GM12878 (cell line): ENCODE data around the gene EMID1. TPM values are rescaled to one million over a fixed set of nuclear protein-coding genes. Genes with fewer than 3 reads are reported as not detected.

ENCODE experiments used
- ATAC-seq: fragments of 200-7000 bp; cut with Tn5 transposase; 3 replicates; pipeline ENCODE4 v1.9.1; 2020; ENCODE audit warnings: mild to moderate bottlenecking, moderate library complexity
- BruUV-seq: library from RNA; stranded (reverse); fragments of 400-500 nt; replicated peaks from 2 replicates; lab custom pipeline; 2021; lab: Mats Ljungman, UMichigan
- CTCF ChIA-PET: fragments of 300-600 bp; sonication (Branson Sonifier 250); formaldehyde crosslinking; extraction: SDS; loops from one replicate; lab custom pipeline; 2021; ENCODE audit warnings: inconsistent platforms; lab: Yijun Ruan, JAX
- POLR2A ChIA-PET: fragments of 350-600 bp; formaldehyde crosslinking; extraction: SDS; loops from one replicate; lab custom pipeline; 2021; ENCODE audit warnings: inconsistent platforms; lab: Charles Lee
- RAD21 ChIA-PET: fragments of 300-600 bp; sonication (Branson Sonifier 250); formaldehyde crosslinking; loops from one replicate; lab custom pipeline; 2023; ENCODE audit warnings: antibody characterized with exemption; ENCODE audit not compliant: unreplicated experiment; lab: Charles Lee
- SMC1A ChIA-PET: fragments of 300-600 bp; sonication (Branson Sonifier 250); formaldehyde crosslinking; loops from one replicate; lab custom pipeline; 2023; ENCODE audit not compliant: unreplicated experiment, uncharacterized antibody; lab: Charles Lee
- DNase-seq: peaks from one replicate; pipeline ENCODE4 v3.0.0-alpha.2; 2011; ENCODE audit warnings: low read depth, low spot score
- FAIRE-seq: peaks from 3 replicates; lab custom pipeline; 2011; peaks lifted over from hg19 to GRCh38; lab: Jason Lieb, UNC
- H2AFZ ChIP-seq: 2 replicates; pipeline ENCODE4 v1.6.0; 2011; ENCODE audit warnings: low read depth, low read length, control low read depth; ENCODE audit not compliant: control insufficient read depth
- H3K27ac ChIP-seq: 2 replicates; pipeline ENCODE4 v1.5.1; 2011; ENCODE audit warnings: control low read depth; ENCODE audit not compliant: control insufficient read depth, insufficient read depth
- H3K27me3 ChIP-seq, 2 experiments: replicated peaks in 1 of 2; 2 replicates each; pipeline versions ENCODE4 v1.6.0 to v1.6.1; 2011; ENCODE audit warnings: low read length in 1 of 2; ENCODE audit not compliant: control insufficient read depth in 2 of 2, insufficient read depth in 2 of 2
- H3K36me3 ChIP-seq, 2 experiments: 2 replicates each; pipeline ENCODE4 v1.5.1; 2011; ENCODE audit warnings: low read length in 1 of 2; ENCODE audit not compliant: control insufficient read depth in 2 of 2, insufficient read depth in 2 of 2
- H3K4me1 ChIP-seq: 2 replicates; pipeline ENCODE4 v1.6.1; 2011; ENCODE audit warnings: mild to moderate bottlenecking, low read length, moderate library complexity, mixed read lengths; ENCODE audit not compliant: control insufficient read depth, insufficient read depth
- H3K4me2 ChIP-seq: 2 replicates; pipeline ENCODE4 v1.6.0; 2011; ENCODE audit warnings: control low read depth; ENCODE audit not compliant: control insufficient read depth, insufficient read depth
- H3K4me3 ChIP-seq: fragments of 200-600 bp; sonication (generic); 2 replicates; pipeline ENCODE4 v1.5.1; 2016
- H3K79me2 ChIP-seq: 2 replicates; pipeline ENCODE4 v1.6.0; 2011; ENCODE audit warnings: low read length; ENCODE audit not compliant: control insufficient read depth, insufficient read depth
- H3K9ac ChIP-seq: 2 replicates; pipeline ENCODE4 v1.8.0; 2011; ENCODE audit warnings: low read length, control low read depth, mixed read lengths; ENCODE audit not compliant: control insufficient read depth, insufficient read depth
- H3K9me3 ChIP-seq: replicated peaks from 3 replicates; pipeline ENCODE4 v1.5.1; 2011; ENCODE audit warnings: mild to moderate bottlenecking, low read length; ENCODE audit not compliant: control insufficient read depth, insufficient read depth
- H4K20me1 ChIP-seq: 2 replicates; pipeline ENCODE4 v1.6.0; 2011; ENCODE audit not compliant: control insufficient read depth, insufficient read depth
- CREM ChIP-seq: IDR thresholded peaks from 2 replicates; pipeline ENCODE4 v1.6.1; 2014; ENCODE audit warnings: antibody characterized with exemption, low read depth
- ETV6 ChIP-seq, 2 experiments: fragments of 450-650 bp in 1 of 2; IDR thresholded peaks in 1 of 2; conservative IDR thresholded peaks in 1 of 2; 2 replicates each; pipeline ENCODE4 v1.6.1; 2014; ENCODE audit warnings: antibody characterized with exemption in 1 of 2, borderline replicate concordance in 1 of 2, low read depth in 1 of 2, mild to moderate bottlenecking in 1 of 2, moderate library complexity in 1 of 2
- KLF5 ChIP-seq: fragments of 450-650 bp; IDR thresholded peaks from 2 replicates; pipeline ENCODE4 v1.6.1; 2014; ENCODE audit warnings: mild to moderate bottlenecking; ENCODE audit not compliant: partially characterized antibody
- MYC ChIP-seq: IDR thresholded peaks from 2 replicates; pipeline ENCODE4 v1.6.1; 2011; ENCODE audit warnings: mild to moderate bottlenecking, low read length, moderate library complexity, inconsistent platforms; ENCODE audit not compliant: insufficient read depth, insufficient replicate concordance, insufficient read length, severe bottlenecking
- SMC3 ChIP-seq: IDR thresholded peaks from 2 replicates; pipeline ENCODE4 v1.6.1; 2011; ENCODE audit warnings: low read length, improper control_type of control experiment, borderline replicate concordance
- TCF12 ChIP-seq: IDR thresholded peaks from 2 replicates; pipeline ENCODE4 v1.6.1; 2011; ENCODE audit warnings: low read depth, mild to moderate bottlenecking, low read length
- ZNF24 ChIP-seq: fragments of 450-650 bp; IDR thresholded peaks from 2 replicates; pipeline ENCODE4 v1.6.1; 2017; ENCODE audit warnings: antibody characterized with exemption, mild to moderate bottlenecking
- WGBS: methylation state at CpG from one replicate; pipeline ENCODE4 v1.1.6; 2016; ENCODE audit warnings: low lambda C conversion rate; ENCODE audit not compliant: insufficient replicate concordance, insufficient coverage; ENCODE audit errors: missing lambda C conversion rate; 5-methylcytosine and 5-hydroxymethylcytosine counted together
- in situ Hi-C: fragments of 300-500 bp; cut with MboI; formaldehyde crosslinking; loops from 9 replicates; pipeline ENCODE4 v1.14.3; 2018; ENCODE audit warnings: mixed read lengths
- intact Hi-C: fragments of 100-400 bp; cut with micrococcal nuclease; formaldehyde crosslinking; loops from one replicate; pipeline ENCODE4 v1.14.2; 2022; ENCODE audit not compliant: unreplicated experiment
- polyA plus RNA-seq, 11 experiments: library from polyadenylated mRNA; depleted of rRNA in 4 of 11; unstranded in 6 of 11; stranded (reverse) in 5 of 11; fragments of >200 nt; fragmentation: Nextera tagmentation in 4 of 11; fragmentation: Illumina TruSeq in 1 of 11; extraction: Ambion mirVana in 4 of 11; extraction: Trizol in 1 of 11; gene quantifications; 1 replicate in 1 of 11; 2 replicates in 10 of 11; pipeline versions ENCODE4 v1.2.1 to v1.2.3, GENCODE V29; 2011 to 2016; ENCODE audit warnings: inconsistent platforms in 2 of 11, missing spikeins in 2 of 11, low read depth in 1 of 11
- total RNA-seq, 4 experiments: library from RNA; depleted of rRNA in 3 of 4; stranded (reverse); fragments of >200 nt in 3 of 4; fragmentation: Illumina TruSeq in 1 of 4; extraction: Trizol in 1 of 4; gene quantifications; 2 replicates each; pipeline versions ENCODE4 v1.2.1 to v1.2.3, GENCODE V29; 2013 to 2021
- TF ChIP-seq, protein P1 (sequence below): IDR thresholded peaks from 2 replicates; pipeline ENCODE4 v1.6.1; 2012; ENCODE audit warnings: low read depth, low read length, improper control_type of control experiment
- TF ChIP-seq, protein P2 (sequence below): fragments of 450-650 bp; IDR thresholded peaks from 2 replicates; pipeline ENCODE4 v1.6.1; 2017; ENCODE audit warnings: mild to moderate bottlenecking, moderate library complexity

Gene EMID1
- total and polyA plus RNA-seq, 10 of the 15 experiments (the other 5 are each of a cell fraction or from before 2014, with no cell fraction given) = 1.2 to 60.3 (median 12.0) TPM

DNA sequence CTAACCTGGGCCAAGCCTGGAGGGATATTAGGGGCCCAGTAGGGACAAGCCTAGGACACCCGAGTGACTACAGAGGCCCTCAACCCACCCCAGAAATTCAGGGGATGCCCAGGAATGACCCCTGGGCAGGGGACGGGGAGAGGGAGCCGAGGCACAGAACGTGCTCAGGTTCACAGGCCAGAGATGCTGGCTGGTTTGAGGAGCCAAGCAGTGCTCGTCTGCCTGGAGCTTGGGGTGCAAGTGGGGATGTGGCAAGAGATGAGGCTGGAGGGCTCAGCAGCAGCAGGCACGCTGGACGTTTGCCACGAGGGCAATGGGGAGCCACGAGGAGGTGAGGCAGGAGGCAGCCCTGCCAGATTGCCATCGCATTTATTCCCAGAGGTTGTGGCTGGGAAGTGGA lies 34.0 kb upstream of the EMID1 start:
- H3K4me1 ChIP-seq = peaks cover 13% of the 10 kb centered on the region
- no peak overlapping the region for H2AFZ ChIP-seq
- ChIA-PET SMC1A (no interaction called here), CTCF (no interaction called here), RAD21 (no interaction called here), POLR2A (no interaction called here)
- WGBS = 67% methylated on average over 10 of the region's 10 CpGs
- intact Hi-C loops (no loop called here), in situ Hi-C loops (no loop called here)
- no peak for TF ChIP-seq MYC
- TF ChIP-seq, protein P1, sequence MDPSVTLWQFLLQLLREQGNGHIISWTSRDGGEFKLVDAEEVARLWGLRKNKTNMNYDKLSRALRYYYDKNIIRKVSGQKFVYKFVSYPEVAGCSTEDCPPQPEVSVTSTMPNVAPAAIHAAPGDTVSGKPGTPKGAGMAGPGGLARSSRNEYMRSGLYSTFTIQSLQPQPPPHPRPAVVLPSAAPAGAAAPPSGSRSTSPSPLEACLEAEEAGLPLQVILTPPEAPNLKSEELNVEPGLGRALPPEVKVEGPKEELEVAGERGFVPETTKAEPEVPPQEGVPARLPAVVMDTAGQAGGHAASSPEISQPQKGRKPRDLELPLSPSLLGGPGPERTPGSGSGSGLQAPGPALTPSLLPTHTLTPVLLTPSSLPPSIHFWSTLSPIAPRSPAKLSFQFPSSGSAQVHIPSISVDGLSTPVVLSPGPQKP = no peak
- BruUV-seq = no TSS peak
- no peaks in the 10 kb centered on the region for H3K27me3 ChIP-seq
- no peak overlapping the region for H3K4me2 ChIP-seq
- H3K9ac ChIP-seq = no peak overlapping the region
- H3K27ac ChIP-seq = no peak overlapping the region
- no peak overlapping the region for H3K4me3 ChIP-seq
- no peaks in the 10 kb centered on the region for H3K36me3 ChIP-seq
- no peak for DNase-seq
- ATAC-seq = no peak
- no peaks in the 10 kb centered on the region for H4K20me1 ChIP-seq
- H3K79me2 ChIP-seq = no peaks in the 10 kb centered on the region
- FAIRE-seq = no peak
- H3K9me3 ChIP-seq = peaks cover 9% of the 10 kb centered on the region; the same call in 2 of the 3 replicates

DNA sequence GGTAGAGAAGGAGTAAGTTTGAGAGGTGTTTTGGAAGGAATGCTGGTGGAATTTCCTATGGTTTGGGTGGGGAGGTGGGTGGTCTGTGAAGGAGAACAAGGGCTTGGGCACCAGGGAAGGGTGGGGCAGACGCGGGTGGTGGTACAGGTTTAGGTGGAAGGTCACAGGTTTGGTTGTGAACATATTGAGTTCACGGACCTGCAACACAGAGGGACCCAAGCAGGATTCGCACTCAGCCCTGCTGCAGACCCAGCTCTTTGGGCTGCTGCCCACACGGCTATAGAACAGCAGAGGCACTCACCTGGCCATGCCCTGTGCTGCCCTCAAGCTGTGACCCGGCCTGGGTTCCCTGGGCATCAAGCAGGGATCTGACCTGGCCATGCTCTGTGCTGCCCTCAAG lies 33.5 kb upstream of the EMID1 start:
- 72% methylated on average over 6 of the region's 6 CpGs for WGBS
- no peak for TF ChIP-seq ZNF24
- TF ChIP-seq KLF5 = no peak
- no peak for TF ChIP-seq ETV6 (conservative IDR thresholded peaks at IDR 0.05 in 1 of 2, IDR thresholded peaks at IDR 0.05 in 1 of 2; ENCODE audit: borderline replicate concordance in 1 of 2, low read depth in 1 of 2)
- no peak for TF ChIP-seq CREM
- TF ChIP-seq, protein P2, sequence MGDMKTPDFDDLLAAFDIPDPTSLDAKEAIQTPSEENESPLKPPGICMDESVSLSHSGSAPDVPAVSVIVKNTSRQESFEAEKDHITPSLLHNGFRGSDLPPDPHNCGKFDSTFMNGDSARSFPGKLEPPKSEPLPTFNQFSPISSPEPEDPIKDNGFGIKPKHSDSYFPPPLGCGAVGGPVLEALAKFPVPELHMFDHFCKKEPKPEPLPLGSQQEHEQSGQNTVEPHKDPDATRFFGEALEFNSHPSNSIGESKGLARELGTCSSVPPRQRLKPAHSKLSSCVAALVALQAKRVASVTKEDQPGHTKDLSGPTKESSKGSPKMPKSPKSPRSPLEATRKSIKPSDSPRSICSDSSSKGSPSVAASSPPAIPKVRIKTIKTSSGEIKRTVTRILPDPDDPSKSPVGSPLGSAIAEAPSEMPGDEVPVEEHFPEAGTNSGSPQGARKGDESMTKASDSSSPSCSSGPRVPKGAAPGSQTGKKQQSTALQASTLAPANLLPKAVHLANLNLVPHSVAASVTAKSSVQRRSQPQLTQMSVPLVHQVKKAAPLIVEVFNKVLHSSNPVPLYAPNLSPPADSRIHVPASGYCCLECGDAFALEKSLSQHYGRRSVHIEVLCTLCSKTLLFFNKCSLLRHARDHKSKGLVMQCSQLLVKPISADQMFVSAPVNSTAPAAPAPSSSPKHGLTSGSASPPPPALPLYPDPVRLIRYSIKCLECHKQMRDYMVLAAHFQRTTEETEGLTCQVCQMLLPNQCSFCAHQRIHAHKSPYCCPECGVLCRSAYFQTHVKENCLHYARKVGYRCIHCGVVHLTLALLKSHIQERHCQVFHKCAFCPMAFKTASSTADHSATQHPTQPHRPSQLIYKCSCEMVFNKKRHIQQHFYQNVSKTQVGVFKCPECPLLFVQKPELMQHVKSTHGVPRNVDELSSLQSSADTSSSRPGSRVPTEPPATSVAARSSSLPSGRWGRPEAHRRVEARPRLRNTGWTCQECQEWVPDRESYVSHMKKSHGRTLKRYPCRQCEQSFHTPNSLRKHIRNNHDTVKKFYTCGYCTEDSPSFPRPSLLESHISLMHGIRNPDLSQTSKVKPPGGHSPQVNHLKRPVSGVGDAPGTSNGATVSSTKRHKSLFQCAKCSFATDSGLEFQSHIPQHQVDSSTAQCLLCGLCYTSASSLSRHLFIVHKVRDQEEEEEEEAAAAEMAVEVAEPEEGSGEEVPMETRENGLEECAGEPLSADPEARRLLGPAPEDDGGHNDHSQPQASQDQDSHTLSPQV = no peak
- no peak for TF ChIP-seq SMC3
- no peak for TF ChIP-seq TCF12

More for the DNA sequence above, 33.5 kb upstream of the EMID1 start:
- Histone ChIP-seq H3K9me3 (peaks cover 7% of the 10 kb centered on the region; the same call in 2 of the 3 replicates), H4K20me1 (no peaks in the 10 kb centered on the region), H3K27ac (no peak overlapping the region), H3K4me1 (peaks cover 9% of the 10 kb centered on the region), H3K79me2 (no peaks in the 10 kb centered on the region), H3K4me2 (no peak overlapping the region), H2AFZ (no peak overlapping the region), H3K4me3 (no peak overlapping the region), H3K9ac (no peak overlapping the region), H3K27me3 (no peaks in the 10 kb centered on the region), H3K36me3 (no peaks in the 10 kb centered on the region)
- POLR2A ChIA-PET = no interaction called here
- DNase-seq (no peak), FAIRE-seq (no peak), ATAC-seq (no peak)
- BruUV-seq = no TSS peak
- SMC1A ChIA-PET = no interaction called here
- in situ Hi-C loops (no loop called here), intact Hi-C loops (no loop called here)
- RAD21 ChIA-PET = no interaction called here
- CTCF ChIA-PET = no interaction called here
